GM23338 (cell line): ENCODE measurements around the gene OR2A5. TPM values are rescaled to one million over a fixed set of nuclear protein-coding genes. Genes with fewer than 3 reads are reported as not detected.

ENCODE experiments used
- polyA plus RNA-seq: library from polyadenylated mRNA; unstranded; fragments of >200 nt; fragmentation: Nextera tagmentation; extraction: Ambion mirVana; gene quantifications from 2 replicates; pipeline ENCODE4 v1.2.1, GENCODE V29; 2016
- small RNA-seq: library from RNA; depleted of rRNA; stranded (forward); fragments of <200 nt; gene quantifications from one replicate; pipeline ENCODE3, GENCODE V24; 2014; ENCODE audit warnings: low replicate concordance
- total RNA-seq: library from RNA; depleted of rRNA; stranded (reverse); fragments of >200 nt; shearing (Covaris generic); gene quantifications from 2 replicates; pipeline ENCODE4 v1.2.3, GENCODE V29; 2014; rRNA removed

OR2A5 gene
- total and polyA plus RNA-seq, 2 experiments from 2014 or later: not detected

Small RNA genes within 50 kb of the gene (small RNA-seq; reads per million reads assigned to genes)
- gene OR2A41P: not detected

Other genes starting within 250 kb of the OR2A5 start
- 27.2 and 31.3 TPM in 2 replicates for gene TCAF1, start 146.8 kb upstream of the OR2A5 start, total RNA-seq
- 13.5 and 15.5 TPM in 2 replicates for gene TCAF1, start 146.8 kb upstream of the OR2A5 start, polyA plus RNA-seq
- gene OR2F2, start 113.7 kb upstream of the OR2A5 start, total RNA-seq: not detected in 2 replicates
- gene OR2F2, start 113.7 kb upstream of the OR2A5 start, polyA plus RNA-seq: not detected in 2 replicates
- 0.04 TPM in 1 of 2 replicates, not detected in the other for gene OR2F1, start 94.1 kb upstream of the OR2A5 start, total RNA-seq
- not detected in 2 replicates for gene OR2F1, start 94.1 kb upstream of the OR2A5 start, polyA plus RNA-seq
- not detected in 2 replicates for gene OR6B1, start 48.6 kb upstream of the OR2A5 start, total RNA-seq
- not detected in 2 replicates for gene OR6B1, start 48.6 kb upstream of the OR2A5 start, polyA plus RNA-seq
- not detected in 2 replicates for gene OR2A25, start 20.9 kb downstream of the OR2A5 start, total RNA-seq
- gene OR2A25, start 20.9 kb downstream of the OR2A5 start, polyA plus RNA-seq: not detected in 2 replicates
- gene OR2A12, start 37.3 kb downstream of the OR2A5 start, total RNA-seq: not detected in 2 replicates
- gene OR2A12, start 37.3 kb downstream of the OR2A5 start, polyA plus RNA-seq: not detected in 2 replicates
- not detected in 2 replicates for gene OR2A2, start 60.6 kb downstream of the OR2A5 start, total RNA-seq
- gene OR2A2, start 60.6 kb downstream of the OR2A5 start, polyA plus RNA-seq: not detected in 2 replicates
- not detected in 2 replicates for gene OR2A14, start 74.2 kb downstream of the OR2A5 start, total RNA-seq
- not detected in 2 replicates for gene OR2A14, start 74.2 kb downstream of the OR2A5 start, polyA plus RNA-seq
- 3.4 and 10.1 TPM in 2 replicates for gene CTAGE4, start 134.5 kb downstream of the OR2A5 start, total RNA-seq
- gene CTAGE4, start 134.5 kb downstream of the OR2A5 start, polyA plus RNA-seq: 4.3 and 4.9 TPM in 2 replicates
- gene ARHGEF35, start 146.9 kb downstream of the OR2A5 start, total RNA-seq: 21.4 and 26.3 TPM in 2 replicates
- 27.6 and 32.3 TPM in 2 replicates for gene ARHGEF35, start 146.9 kb downstream of the OR2A5 start, polyA plus RNA-seq
- gene OR2A42, start 190.7 kb downstream of the OR2A5 start, total RNA-seq: 0.27 and 0.28 TPM in 2 replicates
- 1.8 and 2.1 TPM in 2 replicates for gene OR2A42, start 190.7 kb downstream of the OR2A5 start, polyA plus RNA-seq
- 1.6 and 2.2 TPM in 2 replicates for gene OR2A7, start 215.8 kb downstream of the OR2A5 start, total RNA-seq
- gene OR2A7, start 215.8 kb downstream of the OR2A5 start, polyA plus RNA-seq: 1.7 and 3.2 TPM in 2 replicates
- 0.52 and 1.4 TPM in 2 replicates for gene CTAGE8, start 220.3 kb downstream of the OR2A5 start, total RNA-seq
- gene CTAGE8, start 220.3 kb downstream of the OR2A5 start, polyA plus RNA-seq: 1.3 and 3.1 TPM in 2 replicates